Pulmonary artery endothelial cell (primary cell): ENCODE data around the gene IGF1. TPM values are rescaled to one million over a fixed set of nuclear protein-coding genes. Genes with fewer than 3 reads are reported as not detected.

Experiments
- DNase-seq: peaks from one replicate; pipeline ENCODE4 v3.0.0-alpha.2; 2011; ENCODE audit warnings: low read depth, low spot score
- total RNA-seq: library from RNA; depleted of rRNA; stranded (reverse); fragments of >200 nt; gene quantifications from 2 replicates; pipeline ENCODE4 v1.2.3, GENCODE V29; 2014

Gene IGF1
- 0.20 and 0.21 TPM in 2 replicates for total RNA-seq

DNA sequence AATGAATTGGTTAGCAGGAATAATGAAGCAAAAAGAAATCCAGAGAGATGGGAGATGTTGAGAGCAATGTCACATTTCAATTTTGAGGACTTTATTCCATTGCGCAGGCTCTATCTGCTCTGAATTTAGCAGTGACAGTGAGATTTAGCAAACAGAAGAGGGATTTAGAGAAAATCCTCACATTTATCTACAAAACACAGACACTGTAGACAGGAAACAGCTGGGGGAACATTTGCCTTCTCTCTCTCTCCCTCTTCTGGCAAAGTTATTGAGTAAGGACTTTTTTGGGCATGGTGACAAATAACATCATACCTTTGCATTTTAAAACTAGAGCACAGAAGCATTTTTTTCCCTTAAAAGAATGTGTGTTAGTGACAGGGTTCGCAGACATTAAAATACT is at the start of gene IGF1:
IGF1 (minus strand) TSS at position 158 of the 400 bp plus-strand sequence. CDS start 182 bp downstream, outside the sequence.
- DNase-seq = peak; percentile 60

DNA sequence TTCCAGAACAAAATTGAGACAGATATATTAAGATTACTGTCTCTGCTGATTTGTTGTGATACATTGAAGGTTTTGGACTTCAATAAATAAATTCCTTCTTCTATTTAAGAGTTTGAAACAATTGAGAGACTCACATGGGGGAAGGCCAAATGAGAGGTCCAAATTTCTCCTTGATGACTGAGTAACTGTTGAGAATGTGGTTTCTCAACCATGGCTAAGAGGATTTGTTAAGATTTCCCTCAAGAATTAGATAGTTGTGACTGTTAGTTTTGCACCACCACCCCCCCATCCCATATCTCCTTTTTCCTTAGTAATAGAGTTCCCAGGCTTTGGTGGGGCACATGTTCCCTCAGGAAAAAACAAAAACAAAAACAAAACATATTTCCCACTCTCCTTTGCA is 47.7 kb upstream of the IGF1 start:
- no peak for DNase-seq

DNA sequence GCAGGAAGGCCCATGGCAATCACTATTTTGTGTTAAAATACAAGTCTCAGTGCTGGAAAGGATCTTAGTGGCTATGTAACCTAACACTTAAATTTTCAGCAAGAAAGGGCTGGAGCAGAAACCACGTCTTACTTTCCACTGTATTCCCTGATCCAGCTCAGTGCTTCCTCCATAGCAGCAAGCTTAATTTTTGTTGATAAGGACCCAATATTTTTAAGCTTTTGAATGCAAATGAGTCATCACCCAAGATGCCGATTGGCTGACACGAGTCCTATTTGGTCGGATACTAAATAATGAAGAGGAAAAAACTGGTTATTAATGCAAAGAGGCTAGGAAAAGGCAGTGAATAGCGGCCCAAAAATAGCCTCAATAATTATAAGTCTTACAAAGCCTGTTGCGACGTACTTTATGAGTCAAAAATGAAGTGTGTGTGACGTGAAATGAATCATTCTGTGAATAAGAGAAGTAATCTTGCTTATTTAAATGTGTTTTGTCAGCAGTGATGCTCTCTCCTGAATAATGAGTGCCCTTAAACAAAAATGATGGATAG is 46.9 kb upstream of the IGF1 start:
- no peak for DNase-seq

DNA sequence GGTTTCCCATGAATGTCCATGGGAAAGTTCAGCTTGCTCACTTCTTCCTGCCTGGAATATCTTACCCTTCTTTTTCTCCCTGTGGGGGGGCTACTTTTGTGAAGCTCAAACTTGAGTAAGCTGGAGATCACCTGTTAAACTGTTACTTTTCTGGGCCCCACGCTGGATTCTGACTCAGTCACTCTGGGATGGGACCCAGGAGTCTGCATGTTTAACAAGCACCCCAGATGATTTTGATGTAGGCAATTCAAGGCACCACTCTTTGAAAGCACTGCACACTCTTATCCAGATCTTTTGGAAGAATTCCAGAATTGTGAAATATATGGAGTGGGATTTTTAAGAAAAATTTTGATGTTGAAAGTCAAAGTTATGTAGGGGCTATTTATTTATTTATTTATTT is 46.3 kb upstream of the IGF1 start:
- DNase-seq = no peak

DNA sequence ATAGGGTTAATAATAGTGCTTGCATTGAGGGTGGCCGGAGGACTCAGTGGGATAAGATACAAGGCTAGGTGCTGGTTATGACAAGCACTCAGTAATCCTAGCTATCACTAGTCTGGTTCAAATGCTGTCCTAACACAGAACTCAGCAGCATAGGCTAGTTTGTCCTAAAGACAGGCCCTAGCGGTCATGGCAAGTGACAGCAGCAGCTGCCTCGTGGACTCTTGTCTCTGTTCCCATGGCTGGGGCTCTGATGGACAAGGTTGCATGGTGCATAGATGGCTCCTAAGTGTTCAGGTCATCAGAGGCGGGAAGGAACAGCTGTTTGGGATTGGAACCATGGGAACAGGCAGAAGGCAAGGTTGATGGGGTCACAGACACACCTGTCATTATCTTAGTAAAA is 42.4 kb upstream of the IGF1 start:
- DNase-seq = no peak

DNA sequence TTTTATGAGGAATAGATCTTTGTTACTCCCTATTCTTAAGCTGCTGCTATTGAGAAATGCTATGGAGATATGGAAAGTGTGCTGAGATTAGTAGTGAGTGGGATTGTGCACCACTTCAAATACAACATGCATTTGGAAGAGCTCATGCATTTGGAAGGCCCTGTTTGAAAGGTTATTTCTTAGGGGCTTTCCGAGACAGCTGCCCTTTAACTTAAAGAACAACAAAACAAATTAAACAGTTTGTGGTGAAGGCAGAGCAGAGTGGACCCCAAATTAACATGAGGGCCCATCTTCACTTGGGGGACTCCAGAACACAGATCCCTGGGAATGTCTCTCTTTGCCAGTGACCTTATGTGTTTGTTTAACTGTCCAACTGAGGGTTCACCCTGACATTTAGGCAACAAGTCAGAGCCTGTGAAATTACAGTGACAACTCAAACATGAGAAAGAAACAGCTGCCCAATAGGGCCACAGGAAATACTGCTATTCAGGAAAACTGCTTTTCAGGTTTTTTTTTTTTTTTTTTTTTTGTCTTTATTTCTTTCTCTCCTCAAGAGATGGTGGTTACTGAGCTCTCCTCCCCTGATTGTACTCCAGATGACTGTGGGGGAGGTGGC is 41.4 kb upstream of the IGF1 start:
- no peak for DNase-seq

DNA sequence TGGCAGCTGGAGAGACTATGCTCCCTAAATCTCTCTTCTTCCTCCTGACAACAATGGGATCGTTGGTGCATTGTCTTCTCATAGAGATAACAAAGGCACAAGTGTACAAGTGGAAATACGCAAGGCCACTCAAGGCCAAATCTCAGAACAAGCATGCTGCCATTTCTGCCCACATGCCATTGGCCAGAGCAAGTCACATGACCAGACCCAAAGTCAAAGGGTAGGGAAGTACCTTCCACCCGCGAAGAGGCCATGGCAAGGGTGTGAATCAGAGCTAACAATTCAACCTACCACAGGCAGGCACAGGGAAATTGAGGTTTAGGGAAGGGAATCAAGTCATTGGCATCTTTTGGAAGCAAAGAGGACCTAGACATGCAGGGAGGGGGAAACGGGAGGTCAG is 38.5 kb upstream of the IGF1 start:
- DNase-seq = no peak

DNA sequence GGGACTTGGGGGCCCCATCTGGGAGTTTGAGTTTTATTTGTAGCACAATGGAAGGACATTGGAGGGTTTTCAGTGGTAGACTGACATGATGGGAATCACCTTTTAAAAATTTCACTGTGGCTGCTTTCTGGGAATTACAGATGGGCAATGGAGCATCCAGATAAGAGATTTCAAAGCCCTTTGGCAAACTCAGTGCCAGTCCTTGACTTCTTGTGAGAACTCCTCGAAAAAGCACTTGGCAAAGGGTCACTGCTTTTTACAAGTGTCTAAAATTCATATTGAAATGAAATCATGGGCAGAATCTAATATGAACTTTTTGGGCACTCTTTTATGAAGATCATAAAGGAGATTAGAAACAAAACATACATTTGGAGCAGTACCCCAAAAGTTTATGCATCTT is 34.3 kb upstream of the IGF1 start:
- DNase-seq = no peak

DNA sequence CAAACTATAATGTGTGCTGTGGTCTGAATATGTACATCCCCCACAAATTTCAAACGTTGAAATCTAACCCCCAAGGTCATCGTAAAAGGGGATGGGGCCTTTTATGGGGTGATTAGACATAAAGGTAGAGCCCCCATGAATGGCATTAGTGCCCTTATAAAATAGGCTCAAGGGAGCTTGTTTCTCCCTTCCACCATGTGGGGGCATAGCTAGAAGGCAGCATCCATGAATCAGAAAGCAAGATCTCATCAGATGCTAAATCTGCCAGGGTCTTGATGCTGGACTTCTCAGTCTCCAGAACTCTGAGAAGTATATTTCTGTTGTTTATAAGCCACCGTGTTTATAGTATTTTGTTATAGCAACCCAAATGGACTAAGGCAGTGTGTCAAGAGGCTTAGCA is 33.4 kb upstream of the IGF1 start:
- DNase-seq = no peak

DNA sequence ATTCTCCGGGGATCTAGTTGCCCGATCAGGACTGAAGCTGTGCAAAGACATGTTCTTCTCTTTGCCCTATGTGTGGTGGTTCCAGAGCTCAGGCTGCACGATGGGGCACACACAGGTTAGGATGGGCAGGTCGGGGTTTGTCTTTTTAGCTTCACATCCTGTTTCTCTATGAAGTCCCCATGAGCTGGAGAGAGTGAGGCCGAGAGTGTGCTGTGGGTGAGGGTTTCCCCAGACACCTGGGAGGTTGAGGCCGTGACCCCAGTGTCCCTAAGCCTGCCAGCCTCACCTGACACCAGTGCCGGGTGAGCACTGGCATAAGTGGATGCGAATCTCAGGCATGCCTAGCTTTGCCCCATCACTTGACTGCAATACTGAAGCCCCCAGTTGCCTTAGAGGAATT is 32.9 kb upstream of the IGF1 start:
- DNase-seq = no peak

DNA sequence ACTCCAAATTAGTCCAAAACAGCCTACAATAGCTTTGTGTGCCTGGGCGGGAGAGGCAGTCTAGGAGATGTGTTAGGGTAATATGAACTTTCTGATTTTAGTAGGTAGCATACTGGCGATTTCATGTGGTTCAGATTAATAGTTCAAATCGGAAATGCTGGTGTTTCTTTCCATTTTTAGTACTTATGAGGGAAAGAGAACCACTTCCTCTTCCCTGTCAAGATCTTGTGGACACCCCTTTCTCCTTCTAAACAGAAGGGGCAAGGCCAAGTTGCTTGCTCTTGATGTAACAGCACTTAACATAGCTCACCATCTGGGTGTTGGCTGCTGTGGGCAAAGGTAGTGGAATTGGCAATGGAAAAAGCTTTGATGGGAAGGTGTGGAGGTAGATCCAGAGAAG is 32.2 kb upstream of the IGF1 start:
- DNase-seq = no peak

DNA sequence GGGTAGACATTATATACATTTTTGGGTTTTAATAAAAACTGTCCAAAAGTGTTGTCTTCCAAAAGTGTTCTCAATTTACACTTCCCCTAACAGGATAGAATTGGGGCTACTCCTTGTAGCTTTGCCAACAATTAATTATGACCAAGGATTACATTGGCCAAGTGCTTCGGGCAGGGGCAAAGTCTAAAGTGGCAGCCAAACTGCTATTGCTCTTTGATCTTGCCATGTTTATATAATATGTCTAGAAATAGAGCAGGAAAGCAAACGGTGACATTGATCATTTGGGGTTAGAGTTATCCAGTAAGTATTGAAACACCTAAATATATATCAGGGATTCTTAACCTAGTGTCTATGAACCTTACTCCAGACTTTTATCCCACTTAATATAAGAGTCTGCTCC is 31.2 kb upstream of the IGF1 start:
- DNase-seq = no peak

DNA sequence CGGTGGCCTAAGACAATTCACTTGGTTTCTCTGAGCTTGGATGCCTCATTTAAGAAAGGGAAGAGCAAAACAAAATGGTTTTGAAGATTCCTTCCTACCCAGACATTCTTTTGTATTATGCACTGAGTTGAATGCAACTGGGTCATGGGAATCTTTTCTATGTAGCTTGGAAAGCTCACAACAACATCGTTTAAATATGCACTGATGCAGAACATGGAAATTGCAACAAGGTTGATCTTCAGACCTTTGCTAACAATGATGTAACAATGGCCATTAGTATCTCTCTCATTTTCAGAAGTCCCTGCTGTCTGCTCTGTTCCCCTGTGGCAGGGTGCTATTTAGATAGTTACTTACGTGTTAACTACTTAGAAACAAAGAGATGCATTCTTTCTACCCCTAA is 30.1 kb upstream of the IGF1 start:
- no peak for DNase-seq

DNA sequence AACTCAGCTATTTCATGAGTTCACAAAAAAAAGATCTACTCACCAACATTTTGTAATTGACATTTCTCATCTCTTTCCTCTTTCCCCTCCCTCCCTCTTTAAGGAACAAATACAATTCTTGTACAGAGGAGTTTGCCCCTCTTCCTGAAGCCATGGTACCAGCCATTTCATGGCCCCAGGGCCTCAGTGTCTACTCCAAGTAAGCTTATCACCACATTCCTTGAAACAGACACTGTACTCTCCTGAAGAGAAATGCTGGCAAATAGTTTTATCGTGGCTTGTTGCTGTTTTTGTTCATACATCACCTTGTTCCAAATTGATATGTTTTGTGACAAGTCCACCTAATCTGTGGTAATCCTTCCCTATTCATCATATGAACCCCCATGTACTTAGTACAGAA is 29.7 kb upstream of the IGF1 start:
- no peak for DNase-seq

DNA sequence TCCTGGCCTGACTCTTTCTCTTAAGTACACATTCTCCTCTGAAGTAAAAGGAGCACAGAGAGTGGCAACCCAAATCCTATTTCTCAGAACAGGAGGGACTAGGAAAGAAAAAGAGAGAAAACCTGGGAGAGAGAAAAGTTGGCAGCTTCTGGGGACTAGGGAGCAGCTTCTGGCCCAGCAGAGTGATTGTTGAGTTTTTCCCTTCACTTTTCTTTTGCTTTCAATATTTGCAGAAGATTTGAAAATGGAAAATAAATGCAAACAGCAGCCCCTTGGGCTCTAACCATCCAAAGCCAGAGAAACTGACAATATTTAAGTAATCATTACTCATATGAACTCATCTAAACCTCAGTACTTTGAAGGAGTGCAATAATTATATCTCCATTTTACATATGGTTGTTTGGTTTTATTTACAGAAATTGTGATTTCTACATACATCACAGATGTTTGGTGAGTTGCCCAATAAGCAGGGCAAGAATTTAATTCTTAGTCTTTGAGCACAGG is 28.8 kb upstream of the IGF1 start:
- DNase-seq = no peak

DNA sequence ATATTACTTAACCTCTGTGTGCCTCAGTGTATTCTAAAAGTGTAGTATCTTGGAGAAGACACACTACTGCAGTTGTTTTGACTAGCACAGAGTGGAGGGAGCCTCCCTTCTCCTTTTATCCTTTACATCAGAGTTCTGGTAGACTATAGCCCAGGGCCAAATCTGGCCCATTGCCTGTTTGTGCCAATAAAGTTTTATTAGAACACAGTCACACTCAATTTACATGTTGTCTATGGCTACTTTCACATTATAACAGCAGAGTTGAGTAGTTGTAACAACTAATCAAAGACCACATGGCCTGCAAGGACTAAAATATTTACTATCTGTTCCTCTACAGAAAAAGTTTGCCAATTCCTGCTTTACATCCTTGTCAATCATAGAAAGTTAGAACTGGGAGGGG is 27.7 kb upstream of the IGF1 start:
- DNase-seq = no peak

DNA sequence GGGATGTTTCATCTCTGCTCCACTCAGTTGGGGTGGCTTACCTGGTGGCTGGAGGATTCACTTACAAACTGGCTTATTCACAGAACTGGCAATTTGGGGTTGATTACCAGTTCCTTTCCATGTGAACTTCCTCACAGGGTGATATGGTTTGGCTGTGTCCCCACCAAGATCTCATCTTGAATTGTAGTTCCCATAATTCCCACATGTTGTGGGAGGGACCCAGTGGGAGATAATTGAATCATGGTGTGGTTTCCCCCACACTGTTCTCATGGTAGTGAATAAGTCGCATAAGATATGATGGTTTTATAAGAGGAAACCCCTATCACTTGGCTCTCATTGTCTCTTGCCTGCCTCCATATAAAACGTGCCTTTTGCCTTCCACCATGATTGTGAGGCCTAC is 26.9 kb upstream of the IGF1 start:
- no peak for DNase-seq

DNA sequence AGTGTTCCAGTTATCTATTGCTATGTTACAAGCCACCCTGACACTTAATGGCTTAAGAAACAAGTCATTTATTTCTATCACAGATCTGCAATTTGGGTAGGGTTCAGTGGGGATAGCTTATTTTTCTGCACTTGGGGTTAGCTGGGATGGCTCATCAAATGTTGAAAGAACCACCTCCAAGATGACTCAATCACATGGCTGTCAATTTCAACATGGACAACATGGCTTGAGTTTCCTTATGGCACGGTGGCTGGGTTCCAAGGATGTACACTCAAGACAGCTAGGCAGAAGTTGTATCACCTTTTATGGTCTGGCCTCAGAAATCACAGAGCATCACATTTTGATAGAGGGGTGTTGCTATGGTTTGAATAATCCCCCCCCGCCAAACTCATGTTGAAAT is 24.5 kb upstream of the IGF1 start:
- DNase-seq = no peak

DNA sequence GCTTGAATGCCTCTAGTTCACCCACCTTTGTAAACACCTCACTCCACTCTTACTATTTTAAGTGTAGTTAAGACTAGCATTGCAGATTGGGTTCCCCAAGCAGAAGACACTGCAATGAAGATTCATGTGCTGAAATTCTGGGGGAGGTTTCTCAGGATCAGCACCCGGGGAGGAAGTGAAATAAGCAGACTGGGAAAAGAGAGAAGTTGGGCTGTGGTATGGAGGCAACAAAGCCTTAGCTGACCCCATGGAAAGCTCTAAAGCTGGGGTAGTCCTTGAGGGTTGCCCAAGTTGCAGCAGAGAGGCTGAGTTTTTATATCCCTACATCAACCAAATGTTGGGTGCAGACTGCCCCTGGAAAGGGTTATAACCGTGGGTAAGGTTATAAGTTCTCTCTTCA is 23.9 kb upstream of the IGF1 start:
- DNase-seq = no peak

DNA sequence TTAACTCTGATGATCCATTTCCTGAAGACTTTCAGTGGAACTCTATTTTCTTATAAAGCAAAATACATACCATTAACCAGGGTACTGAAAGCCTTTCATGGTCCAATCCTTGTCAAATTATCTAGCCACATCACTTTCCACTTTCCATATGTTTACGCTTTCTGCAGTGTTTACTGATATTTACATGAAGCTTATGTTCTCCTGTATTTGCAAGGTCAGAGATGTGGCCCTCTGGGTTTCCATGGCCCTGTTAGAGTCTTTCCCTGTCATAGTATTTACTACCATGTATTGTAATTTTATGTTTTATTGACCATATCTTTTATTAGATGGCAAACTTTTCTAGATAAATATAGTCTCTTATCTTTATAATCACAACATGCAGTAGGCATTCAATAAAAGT is 23.5 kb upstream of the IGF1 start:
- DNase-seq = no peak

DNA sequence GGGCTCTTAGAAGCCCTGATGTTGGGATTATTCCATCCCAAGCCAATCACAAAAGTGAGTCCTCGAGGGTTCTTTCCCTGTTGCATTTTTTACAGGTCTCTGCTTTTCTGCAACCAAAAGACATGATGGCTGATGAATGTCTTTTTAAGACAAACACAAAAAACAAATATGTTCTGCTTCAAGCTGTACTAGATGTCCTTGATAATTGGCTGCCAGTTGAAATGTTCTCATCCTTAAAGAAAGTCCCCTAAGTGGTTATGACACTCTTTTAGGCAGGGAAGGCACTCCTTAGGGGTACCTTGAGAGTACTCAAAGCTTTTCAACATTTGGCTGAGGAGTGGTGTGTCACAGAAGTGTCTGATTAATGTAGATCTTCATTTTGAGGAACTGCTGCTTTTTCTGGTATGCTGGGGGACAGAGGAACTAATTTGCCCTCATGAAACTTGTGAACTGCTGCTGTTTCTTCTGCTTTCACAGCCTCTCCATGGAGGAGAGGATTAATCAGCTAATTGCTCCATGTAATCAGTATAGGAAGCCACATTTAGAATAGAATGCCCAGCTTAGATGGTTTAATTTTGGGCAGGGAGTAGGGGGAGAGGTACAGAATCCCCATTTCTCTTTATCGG is 22.8 kb upstream of the IGF1 start:
- DNase-seq = no peak

DNA sequence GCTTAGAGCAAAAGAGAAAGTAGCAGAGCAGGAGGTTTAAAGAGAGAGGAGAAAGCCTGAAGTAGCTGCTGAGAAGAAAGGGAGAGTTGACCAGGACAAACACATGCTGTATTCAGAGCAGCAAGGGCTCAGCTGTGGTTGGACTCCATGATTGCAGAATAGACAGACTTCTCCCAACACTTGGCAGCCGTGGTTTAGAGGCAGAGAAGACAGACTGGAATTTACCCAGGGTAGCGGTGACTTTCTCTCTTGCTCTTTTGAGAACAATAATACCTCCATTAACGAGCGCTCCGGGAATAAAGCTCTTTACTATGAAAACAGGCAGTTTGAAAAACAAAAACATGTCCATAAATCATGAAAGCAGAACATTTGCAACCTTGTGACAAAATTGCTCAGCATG is 21.4 kb upstream of the IGF1 start:
- no peak for DNase-seq

DNA sequence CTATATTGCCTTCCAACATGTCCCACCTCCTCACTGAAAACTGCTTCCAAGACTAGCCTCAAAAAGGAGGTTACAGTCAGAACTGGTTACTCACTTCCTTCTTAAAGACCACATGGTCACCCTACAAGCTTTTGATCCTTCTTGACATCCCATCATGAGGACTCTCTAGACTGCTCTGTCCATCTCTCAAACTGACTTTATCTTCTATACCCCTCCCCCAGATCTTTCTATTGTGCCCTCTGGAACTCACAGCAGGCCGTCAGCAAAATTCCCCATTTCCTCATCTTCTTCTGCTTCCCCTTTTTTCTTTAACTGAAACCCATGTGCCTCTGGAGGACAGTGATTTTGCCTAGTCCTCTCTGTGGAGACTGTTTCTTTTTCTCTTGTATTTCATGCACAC is 18.1 kb upstream of the IGF1 start:
- no peak for DNase-seq
